Heart left ventricle (tissue), 13 donors: Measurements from ENCODE around the gene DR1.

Experiments used
- CTCF ChIP-seq, 12 donors: fragments of 200-600 bp; sonication (generic) in 4 of 12; IDR thresholded peaks; one replicate each; pipeline versions ENCODE4 v1.5.0 to v1.8.0; 2018 to 2022; ENCODE audit warnings: antibody characterized with exemption in 12 of 12, mild to moderate bottlenecking in 5 of 12
- POLR2A ChIP-seq, 2 donors: fragments of 450-650 bp; IDR thresholded peaks; one replicate each; pipeline ENCODE4 v1.6.1; 2017; ENCODE audit warnings: antibody characterized with exemption in 2 of 2, mild to moderate bottlenecking in 2 of 2, moderate library complexity in 2 of 2
- donor health status: ischemic (EF 13 %, LVEDD 7.1; RV severe dilation, severe dysfunction).
- donor health status: DM: no; HTN: yes; CAD: no.
- donor health status: DM: no; HTN: no; CAD: no.
- donor health status: ischemic (EF 25% LVEDD 6.9; RV normal size, moderate dysfunction).
- donor health status: ischemic (EF 25% LVEDD 5.7; RV mildly dilated, moderate dysfunction).
- donor health status: ischemic (EF 35%, LVEDD 5.7; RV mildly dilated, moderate dysfunction).
- donor health status: nonischemic (EF 11% LVEDD 7.7; RV severe dilation, severe dysfunction).
- donor health status: DM: yes; HTN: yes; CAD: no.
- donor health status: PGD.
- donor health status: ischemic (EF 29% LVEDD 5.4; RV normal size, mild dysfunction).
- donor health status: nonischemic (EF 23%, LVEDD 6.1; RV moderate dilation, normal function).

GRCh38 chr1:93347334-93347899 lies 1.7 kb downstream of the DR1 start:
- TF ChIP-seq CTCF (IDR thresholded peaks at IDR 0.05) (no peak), POLR2A (IDR thresholded peaks at IDR 0.05) (no peak)
